CD4-positive, alpha-beta memory T cell (primary cell): ENCODE results near the gene CDAN1. TPM values are rescaled to one million over a fixed set of nuclear protein-coding genes. Genes with fewer than 3 reads are reported as not detected.
"Not testable (repeated sequence)": the region's sequence is repeated elsewhere in the genome, so short reads cannot be mapped to it uniquely, and the experiment has no call there.

ENCODE experiments used
- CTCF ChIA-PET: fragments of 350-600 bp; sonication (Branson Sonifier 250); formaldehyde crosslinking; loops from one replicate; lab custom pipeline; 2021; ENCODE audit warnings: inconsistent platforms; ENCODE audit not compliant: partially characterized antibody; lab: Charles Lee
- POLR2A ChIA-PET: fragments of 350-600 bp; sonication (Branson Sonifier 250); formaldehyde crosslinking; loops from one replicate; lab custom pipeline; 2021; ENCODE audit not compliant: partially characterized antibody; lab: Charles Lee
- DNase-seq, 5 donors: peaks; one replicate each; pipeline versions ENCODE4 v3.0.0 to v3.0.0-alpha.2; 2020 to 2022; ENCODE audit warnings: mixed read lengths in 1 of 5
- H3K27ac ChIP-seq: one replicate; pipeline ENCODE4 v1.7.0; 2013; ENCODE audit warnings: low read depth, low read length
- H3K27me3 ChIP-seq: 2 replicates; pipeline ENCODE4 v1.7.0; 2013; ENCODE audit warnings: mild to moderate bottlenecking, low read length, moderate library complexity; ENCODE audit not compliant: insufficient read depth
- H3K36me3 ChIP-seq: 2 replicates; pipeline ENCODE4 v1.7.0; 2013; ENCODE audit warnings: mild to moderate bottlenecking, low read length, moderate library complexity; ENCODE audit not compliant: insufficient read depth
- H3K4me1 ChIP-seq: 2 replicates; pipeline ENCODE4 v1.7.0; 2013; ENCODE audit warnings: mild to moderate bottlenecking, low read length, moderate library complexity; ENCODE audit not compliant: insufficient read depth
- H3K4me3 ChIP-seq, 2 donors: one replicate each; pipeline ENCODE4 v1.7.0; 2013; ENCODE audit warnings: low read length in 2 of 2, mild to moderate bottlenecking in 1 of 2
- H3K9me3 ChIP-seq, 2 donors: one replicate each; pipeline ENCODE4 v1.7.0; 2013; ENCODE audit warnings: low read length in 2 of 2, control low read depth in 1 of 2; ENCODE audit not compliant: control insufficient read depth in 1 of 2
- H3K27ac Mint-ChIP-seq, 7 donors: one replicate each; pipeline ENCODE4 v1.8.0; 2020 to 2021; ENCODE audit warnings: mixed read lengths in 7 of 7, mild to moderate bottlenecking in 6 of 7, inconsistent platforms in 3 of 7, moderate library complexity in 3 of 7
- H3K27me3 Mint-ChIP-seq, 2 donors: one replicate each; pipeline ENCODE4 v1.8.0; 2020 to 2021; ENCODE audit warnings: mixed read lengths in 2 of 2
- H3K36me3 Mint-ChIP-seq, 2 donors: one replicate each; pipeline ENCODE4 v1.8.0; 2020 to 2021; ENCODE audit warnings: mixed read lengths in 2 of 2, inconsistent platforms in 1 of 2, mild to moderate bottlenecking in 1 of 2
- H3K4me1 Mint-ChIP-seq, 4 donors: one replicate each; pipeline ENCODE4 v1.8.0; 2020 to 2021; ENCODE audit warnings: mixed read lengths in 4 of 4, mild to moderate bottlenecking in 1 of 4
- H3K4me3 Mint-ChIP-seq, 8 donors: one replicate each; pipeline ENCODE4 v1.8.0; 2020 to 2021; ENCODE audit warnings: mixed read lengths in 8 of 8, mild to moderate bottlenecking in 7 of 8, moderate library complexity in 6 of 8, inconsistent platforms in 3 of 8
- H3K9me3 Mint-ChIP-seq, 8 donors: one replicate each; pipeline ENCODE4 v1.8.0; 2020 to 2021; ENCODE audit warnings: mixed read lengths in 8 of 8, mild to moderate bottlenecking in 5 of 8, inconsistent platforms in 3 of 8, moderate library complexity in 1 of 8
- intact Hi-C: fragments of 100-400 bp; cut with micrococcal nuclease; formaldehyde crosslinking; loops from one replicate; pipeline ENCODE4 v1.15.1; 2023
- polyA plus RNA-seq, 2 donors: library from polyadenylated mRNA; unstranded; fragments of 300-500 nt; fragmentation: Illumina TruSeq; gene quantifications; one replicate each; pipeline ENCODE4 v1.2.3, GENCODE V29; 2021
- total RNA-seq, 2 experiments: library from RNA; stranded (reverse); gene quantifications; one replicate each; pipeline ENCODE4 v1.2.3, GENCODE V29; 2021

CDAN1 gene
- total and polyA plus RNA-seq, 4 experiments from 2014 or later, result 5.7 to 36.5 (median 22.3) TPM

- ChIA-PET POLR2A (no interaction called here), CTCF (no interaction called here)
- Mint-ChIP-seq H3K9me3 (no peaks in the 10 kb centered on the region), H3K36me3 (no peaks in the 10 kb centered on the region), H3K4me3 (no peak overlapping the region), H3K27me3 (no peaks in the 10 kb centered on the region), H3K27ac (peak overlapping the region in 1 of 7 donors; percentile 48), H3K4me1 (peaks cover 0 to 3% (median 0%) of the 10 kb centered on the region in 4 donors)
- no peak for DNase-seq
- no peaks in the 10 kb centered on the region for H3K4me1 ChIP-seq
- intact Hi-C loops, result no loop called here
- H3K9me3 ChIP-seq, result no peaks in the 10 kb centered on the region
- H3K27me3 ChIP-seq, result no peaks in the 10 kb centered on the region
- H3K36me3 ChIP-seq, result no peaks in the 10 kb centered on the region
- no peak overlapping the region for H3K4me3 ChIP-seq
- H3K27ac ChIP-seq, result no peak overlapping the region
Observed at GRCh38 chr15:42692536-42692935, 44.4 kb downstream of the CDAN1 start.

- peak overlapping the region in 1 of 7 donors; percentile 18 for H3K27ac Mint-ChIP-seq
- ChIA-PET POLR2A (no interaction called here), CTCF (no interaction called here)
Observed at GRCh38 chr15:42691770-42692169, 45.2 kb downstream of the CDAN1 start.

GRCh38 chr15:42691308-42691707, 45.6 kb downstream of the CDAN1 start:
- CTCF ChIA-PET, result no interaction called here
- Histone ChIP-seq H3K4me3 (no peak overlapping the region), H3K4me1 (no peaks in the 10 kb centered on the region), H3K27me3 (no peaks in the 10 kb centered on the region), H3K9me3 (no peaks in the 10 kb centered on the region), H3K36me3 (no peaks in the 10 kb centered on the region), H3K27ac (no peak overlapping the region)
- H3K4me3 Mint-ChIP-seq, result no peak overlapping the region
- POLR2A ChIA-PET, result no interaction called here
- DNase-seq, result no peak
- H3K27ac Mint-ChIP-seq, result peak overlapping the region in 2 of 7 donors; percentile 76 to 86
- H3K27me3 Mint-ChIP-seq, result no peaks in the 10 kb centered on the region
- H3K36me3 Mint-ChIP-seq, result no peaks in the 10 kb centered on the region
- intact Hi-C loops, result no loop called here
- peaks cover 0 to 3% (median 0%) of the 10 kb centered on the region in 4 donors for H3K4me1 Mint-ChIP-seq
- no peaks in the 10 kb centered on the region for H3K9me3 Mint-ChIP-seq

More at GRCh38 chr15:42691770-42692169, 45.2 kb downstream of the CDAN1 start:
- intact Hi-C loops, result no loop called here
- no peaks in the 10 kb centered on the region for H3K9me3 ChIP-seq
- H3K36me3 ChIP-seq, result no peaks in the 10 kb centered on the region
- Mint-ChIP-seq H3K27me3 (no peaks in the 10 kb centered on the region), H3K9me3 (no peaks in the 10 kb centered on the region), H3K36me3 (no peaks in the 10 kb centered on the region), H3K4me1 (peaks cover 0 to 3% (median 0%) of the 10 kb centered on the region in 4 donors), H3K4me3 (no peak overlapping the region)
- H3K27me3 ChIP-seq, result no peaks in the 10 kb centered on the region
- DNase-seq, result no peak
- no peak overlapping the region for H3K27ac ChIP-seq
- no peaks in the 10 kb centered on the region for H3K4me1 ChIP-seq
- H3K4me3 ChIP-seq, result no peak overlapping the region

- Mint-ChIP-seq H3K27ac (no peak overlapping the region), H3K4me3 (no peak overlapping the region), H3K4me1 (peaks cover 0 to 3% (median 0%) of the 10 kb centered on the region in 4 donors), H3K27me3 (no peaks in the 10 kb centered on the region), H3K9me3 (no peaks in the 10 kb centered on the region), H3K36me3 (peaks cover 4 to 7% of the 10 kb centered on the region in 2 donors)
- no peaks in the 10 kb centered on the region for H3K36me3 ChIP-seq
- ChIA-PET POLR2A (no interaction called here), CTCF (no interaction called here)
- H3K27ac ChIP-seq, result no peak overlapping the region
- no peak for DNase-seq
- no peaks in the 10 kb centered on the region for H3K27me3 ChIP-seq
- H3K4me1 ChIP-seq, result no peaks in the 10 kb centered on the region
- no peak overlapping the region for H3K4me3 ChIP-seq
- intact Hi-C loops, result no loop called here
- no peaks in the 10 kb centered on the region for H3K9me3 ChIP-seq
Observed at GRCh38 chr15:42688301-42688700, 48.6 kb downstream of the CDAN1 start.

GRCh38 chr15:42687740-42688139, 49.2 kb downstream of the CDAN1 start:
- Mint-ChIP-seq H3K4me3 (no peak overlapping the region), H3K4me1 (peaks cover 0 to 3% (median 0%) of the 10 kb centered on the region in 4 donors), H3K27ac (no peak overlapping the region), H3K9me3 (no peaks in the 10 kb centered on the region), H3K27me3 (no peaks in the 10 kb centered on the region), H3K36me3 (peaks cover 5 to 11% of the 10 kb centered on the region in 2 donors)
- intact Hi-C loops, result no loop called here
- no peak overlapping the region for H3K4me3 ChIP-seq
- ChIA-PET CTCF (no interaction called here), POLR2A (no interaction called here)
- no peaks in the 10 kb centered on the region for H3K9me3 ChIP-seq
- DNase-seq, result no peak
- H3K27ac ChIP-seq, result no peak overlapping the region
- H3K27me3 ChIP-seq, result no peaks in the 10 kb centered on the region
- H3K4me1 ChIP-seq, result no peaks in the 10 kb centered on the region
- H3K36me3 ChIP-seq, result no peaks in the 10 kb centered on the region

GRCh38 chr15:42686281-42686680, 50.6 kb downstream of the CDAN1 start:
- CTCF ChIA-PET, result no interaction called here
- H3K27me3 Mint-ChIP-seq, result no peaks in the 10 kb centered on the region

GRCh38 chr15:42681119-42681518, 55.8 kb downstream of the CDAN1 start:
- Histone ChIP-seq H3K4me1 (no peaks in the 10 kb centered on the region), H3K4me3 (no peak overlapping the region), H3K27ac (no peak overlapping the region), H3K36me3 (no peaks in the 10 kb centered on the region), H3K9me3 (no peaks in the 10 kb centered on the region), H3K27me3 (no peaks in the 10 kb centered on the region)
- H3K4me3 Mint-ChIP-seq, result no peak overlapping the region
- H3K9me3 Mint-ChIP-seq, result peaks cover 0 to 1% (median 0%) of the 10 kb centered on the region in 8 donors
- H3K27me3 Mint-ChIP-seq, result no peaks in the 10 kb centered on the region
- POLR2A ChIA-PET, result no interaction called here
- no peaks in the 10 kb centered on the region for H3K4me1 Mint-ChIP-seq
- H3K27ac Mint-ChIP-seq, result no peak overlapping the region
- CTCF ChIA-PET, result no interaction called here
- peaks cover 5 to 25% of the 10 kb centered on the region in 2 donors for H3K36me3 Mint-ChIP-seq
- intact Hi-C loops, result no loop called here
- no peak for DNase-seq

More at GRCh38 chr15:42686281-42686680, 50.6 kb downstream of the CDAN1 start:
- Mint-ChIP-seq H3K9me3 (no peaks in the 10 kb centered on the region), H3K27ac (no peak overlapping the region), H3K4me1 (no peaks in the 10 kb centered on the region), H3K4me3 (no peak overlapping the region), H3K36me3 (peaks cover 5 to 20% of the 10 kb centered on the region in 2 donors)
- Histone ChIP-seq H3K4me1 (no peaks in the 10 kb centered on the region), H3K27me3 (no peaks in the 10 kb centered on the region), H3K36me3 (no peaks in the 10 kb centered on the region), H3K27ac (no peak overlapping the region), H3K9me3 (no peaks in the 10 kb centered on the region), H3K4me3 (no peak overlapping the region)
- no peak for DNase-seq
- intact Hi-C loops, result no loop called here
- POLR2A ChIA-PET, result no interaction called here

GRCh38 chr15:42680142-42680482, 56.8 kb downstream of the CDAN1 start:
- H3K4me3 ChIP-seq, H3K27me3 ChIP-seq, H3K27me3 Mint-ChIP-seq, H3K4me1 ChIP-seq, DNase-seq, H3K4me3 Mint-ChIP-seq, H3K4me1 Mint-ChIP-seq, H3K9me3 ChIP-seq, H3K9me3 Mint-ChIP-seq, H3K27ac Mint-ChIP-seq, H3K27ac ChIP-seq, intact Hi-C loops, H3K36me3 ChIP-seq, CTCF ChIA-PET, POLR2A ChIA-PET: not testable (repeated sequence)
- H3K36me3 Mint-ChIP-seq, result peaks cover 5 to 31% of the 10 kb centered on the region in 2 donors
